GM19025 (cell line): ENCODE data around the gene SPAG5.

Experiments used
- ATAC-seq: cut with Tn5 transposase; IDR thresholded peaks from one replicate; pipeline ENCODE4 v1.9.1; 2021; ENCODE audit warnings: mild to moderate bottlenecking, low read depth, moderate library complexity; ENCODE audit not compliant: unreplicated experiment

The SPAG5 gene

GRCh38 chr17:28547623-28548416 is 51.0 kb downstream of the SPAG5 start:
- peak; percentile 28 for ATAC-seq

DNA sequence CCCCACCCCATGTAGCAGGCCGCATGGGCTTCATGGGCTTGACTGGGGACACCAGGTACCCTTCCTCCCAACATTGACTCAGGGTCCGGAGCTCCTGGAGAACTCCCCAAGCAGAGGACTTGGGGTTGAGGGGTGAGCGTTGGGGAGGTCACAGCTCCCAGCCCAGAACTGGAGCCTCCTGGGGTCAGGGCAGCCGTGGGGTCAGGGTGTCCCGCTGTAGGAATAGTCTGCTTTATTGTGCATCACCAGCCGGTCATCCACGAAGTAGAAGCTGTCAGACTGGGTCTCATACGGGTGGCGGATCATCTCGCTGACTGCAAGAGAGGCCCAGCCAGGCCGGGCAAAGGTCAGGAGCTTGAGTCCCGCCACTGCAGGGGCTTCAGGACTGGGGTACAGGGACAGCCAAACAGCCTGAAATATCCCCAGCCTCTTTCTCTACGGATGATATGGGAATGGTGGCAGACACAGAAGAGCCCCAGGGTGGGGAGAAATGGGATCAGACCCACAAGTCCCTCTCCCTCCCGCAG is 51.7 kb downstream of the SPAG5 start:
- no peak for ATAC-seq

DNA sequence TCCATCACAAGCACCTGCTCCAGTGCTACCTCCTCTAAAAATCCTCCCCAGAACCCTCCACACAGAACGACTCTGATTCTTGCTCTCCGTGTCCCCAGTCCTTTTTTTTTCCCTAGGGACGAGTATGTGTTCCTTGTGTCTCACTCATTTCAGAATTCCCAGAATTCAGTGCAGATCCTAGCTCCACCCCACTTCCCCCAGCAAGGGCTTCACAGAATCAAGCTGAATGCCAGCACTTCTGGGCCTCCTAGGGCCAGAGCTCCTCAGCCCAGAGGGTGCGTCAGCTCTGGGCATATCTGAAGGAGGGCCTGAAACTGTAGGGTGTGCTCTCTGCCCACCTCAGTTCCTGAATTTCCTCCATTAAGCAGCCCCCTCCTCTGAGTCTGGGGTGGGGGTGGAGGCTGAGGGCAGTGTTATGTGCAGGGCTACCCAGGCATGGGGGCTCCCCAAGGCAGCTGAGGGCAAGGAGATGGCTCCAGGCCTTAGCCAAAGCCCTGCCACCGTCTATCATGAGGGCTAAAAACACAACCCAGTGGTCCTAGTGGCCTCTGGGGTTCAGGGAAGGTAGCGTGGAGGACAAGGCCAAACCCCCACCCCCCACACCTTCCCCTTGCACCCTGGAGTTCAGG is 52.9 kb downstream of the SPAG5 start:
- no peak for ATAC-seq

GRCh38 chr17:28545141-28545503 is 53.7 kb downstream of the SPAG5 start:
- ATAC-seq: no peak

DNA sequence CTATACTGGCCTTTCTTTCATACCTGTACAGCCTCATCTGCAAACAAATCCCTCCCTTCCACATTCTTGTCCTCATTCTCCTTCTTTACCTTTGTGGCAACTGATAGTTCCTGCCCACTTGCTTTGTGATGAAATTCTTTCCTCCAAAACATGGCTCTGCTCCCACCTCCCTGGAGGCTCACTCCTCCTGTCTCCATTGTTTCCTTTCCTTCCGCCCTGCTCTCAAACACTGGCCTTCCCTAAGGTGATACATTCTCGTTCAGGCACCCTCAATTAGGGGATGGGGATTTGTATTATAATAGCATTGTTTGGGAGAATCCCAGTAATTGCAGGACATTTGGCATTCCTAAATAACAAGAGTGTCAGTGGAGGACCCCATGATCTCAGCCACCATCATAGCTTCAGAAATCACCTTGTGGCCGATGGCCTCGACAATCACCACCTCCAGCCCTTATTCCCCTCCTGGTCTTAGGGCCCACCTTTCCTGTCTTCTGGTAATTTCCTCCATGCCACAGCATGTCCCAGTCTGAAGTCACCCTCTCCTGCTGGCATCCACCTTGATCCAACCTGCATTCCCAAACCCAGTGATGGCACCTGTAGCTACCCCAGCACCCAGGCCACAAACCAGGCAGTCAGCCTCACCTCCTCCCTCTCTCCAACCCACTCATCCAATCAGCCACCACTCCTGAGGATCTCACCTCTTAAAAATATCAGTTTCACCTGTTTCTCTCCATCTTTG is 54.3 kb downstream of the SPAG5 start:
- ATAC-seq: no peak

DNA sequence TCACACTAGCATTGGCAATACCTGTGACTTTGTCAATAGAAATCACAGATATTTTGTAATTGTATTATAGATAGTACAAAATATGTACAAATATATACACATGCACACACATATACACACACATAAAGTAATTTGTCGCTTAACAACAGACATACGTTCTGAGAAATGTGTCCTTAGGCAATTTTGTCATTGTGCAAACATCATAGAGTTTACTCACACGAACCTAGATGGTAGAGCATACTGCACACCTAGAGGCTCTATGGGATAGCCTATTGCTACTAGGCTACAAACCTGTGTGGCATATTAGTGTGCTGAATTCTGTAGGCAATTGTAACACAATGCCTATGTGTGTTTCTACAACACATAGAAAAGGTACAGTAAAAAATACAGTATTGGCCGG is 57.4 kb downstream of the SPAG5 start:
- ATAC-seq: no peak

- ATAC-seq: no peak
Observed at GRCh38 chr17:28540231-28540630, 58.6 kb downstream of the SPAG5 start.

GRCh38 chr17:28538296-28538895 is 60.4 kb downstream of the SPAG5 start:
- no peak for ATAC-seq

DNA sequence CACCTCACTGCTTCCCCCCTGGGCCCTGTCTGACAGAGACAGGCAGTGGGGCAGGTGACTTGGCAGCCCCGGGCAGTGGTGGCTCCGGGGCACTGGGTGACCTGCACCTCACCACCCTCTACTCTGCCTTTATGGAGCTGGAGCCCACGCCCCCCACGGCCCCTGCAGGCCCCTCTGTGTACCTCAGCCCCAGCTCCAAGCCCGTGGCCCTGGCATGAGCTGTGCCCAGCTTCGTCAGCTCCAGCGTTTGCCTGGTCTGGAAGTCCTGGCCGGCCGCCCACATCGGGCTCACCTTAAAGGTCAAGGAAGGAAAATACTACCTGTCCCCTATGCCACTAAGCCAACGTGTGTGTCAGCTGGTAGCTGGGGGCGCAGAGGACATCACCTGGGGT is 61.6 kb downstream of the SPAG5 start:
- no peak for ATAC-seq

- ATAC-seq: no peak
Observed at GRCh38 chr17:28536532-28537218, 62.1 kb downstream of the SPAG5 start.

DNA sequence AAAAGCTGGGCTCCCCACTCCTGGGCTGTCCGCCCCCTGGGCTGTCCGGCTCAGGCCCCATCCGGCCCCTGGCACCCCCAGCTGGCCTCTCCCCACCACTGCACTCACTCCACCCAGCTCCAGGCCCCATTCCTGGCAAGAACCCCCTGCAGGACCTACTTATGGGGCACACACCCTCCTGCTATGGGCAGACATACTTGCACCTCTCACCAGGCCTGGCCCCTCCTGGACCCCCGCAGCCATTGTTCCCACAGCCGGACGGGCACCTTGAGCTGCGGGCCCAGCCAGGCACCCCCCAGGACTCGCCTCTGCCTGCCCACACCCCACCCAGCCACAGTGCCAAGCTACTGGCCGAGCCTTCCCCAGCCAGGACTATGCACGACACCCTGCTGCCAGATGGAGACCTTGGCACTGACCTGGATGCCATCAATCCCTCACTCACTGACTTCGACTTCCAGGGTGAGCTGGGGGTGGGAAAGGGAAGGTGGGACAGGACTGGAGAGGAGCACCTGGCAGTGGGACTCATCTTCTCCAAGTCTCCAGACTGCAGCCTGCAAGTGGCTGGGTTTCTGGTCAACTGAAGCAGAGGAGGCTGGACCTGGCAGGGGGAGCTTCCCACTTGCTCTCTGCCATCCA is 64.0 kb downstream of the SPAG5 start:
- no peak for ATAC-seq

DNA sequence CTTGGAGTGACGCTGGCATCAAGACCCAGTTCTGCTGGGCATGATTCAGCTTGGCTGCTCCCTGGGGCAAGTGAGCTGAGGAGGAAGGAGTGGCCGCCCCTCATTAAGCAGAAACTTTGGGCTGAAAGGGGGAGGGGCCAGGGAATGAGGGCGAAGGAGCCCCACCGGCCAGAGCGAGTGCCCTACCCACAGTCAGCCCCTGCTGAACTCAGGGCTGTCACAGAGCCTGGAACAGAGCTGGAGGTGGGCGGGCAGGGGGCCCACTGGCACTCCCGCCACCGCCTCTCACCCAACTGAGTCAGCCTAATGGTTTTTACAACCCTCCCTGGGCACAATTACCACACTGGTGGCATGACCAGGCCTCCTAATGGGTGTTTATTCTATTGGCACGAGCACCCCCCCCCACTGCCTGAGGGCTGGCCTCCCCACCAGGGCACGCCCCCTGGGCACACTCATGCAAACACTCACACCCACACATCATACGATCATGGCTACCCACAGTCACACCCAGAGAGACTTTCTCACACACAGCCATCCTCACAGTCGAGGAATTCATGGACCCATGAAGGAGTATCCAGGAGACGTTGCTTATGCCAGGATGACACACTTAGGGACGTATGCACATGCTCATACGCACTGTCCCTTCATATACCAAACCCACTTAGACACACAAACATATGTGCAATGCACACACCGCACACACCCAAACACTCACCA is 65.6 kb downstream of the SPAG5 start:
- ATAC-seq: no peak

GRCh38 chr17:28532050-28532960 is 66.5 kb downstream of the SPAG5 start:
- no peak for ATAC-seq

DNA sequence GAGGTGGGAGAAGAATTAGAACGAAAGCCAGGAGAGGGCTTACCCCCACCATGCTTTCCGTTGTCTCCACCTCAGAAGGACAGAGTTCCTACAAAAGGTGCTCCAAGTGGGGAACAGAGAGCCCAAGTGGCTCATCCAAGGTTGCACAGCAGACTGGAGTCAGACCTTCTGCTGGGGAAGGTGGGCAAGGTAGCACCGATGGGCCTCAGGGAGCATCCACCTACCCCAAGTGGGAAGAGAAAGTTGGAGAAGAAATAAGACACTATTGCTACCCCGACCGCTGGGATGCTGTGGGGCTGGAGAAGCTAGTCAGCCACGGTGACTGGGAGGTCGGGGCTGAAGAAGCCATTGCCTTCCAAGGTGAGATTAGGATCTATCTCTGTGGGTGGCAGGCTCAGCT is 67.9 kb downstream of the SPAG5 start:
- no peak for ATAC-seq

- ATAC-seq: no peak
Observed at GRCh38 chr17:28530250-28530649, 68.6 kb downstream of the SPAG5 start.

GRCh38 chr17:28529013-28529400 is 69.8 kb downstream of the SPAG5 start:
- no peak for ATAC-seq

GRCh38 chr17:28528327-28529012 is 70.4 kb downstream of the SPAG5 start:
- no peak for ATAC-seq

- ATAC-seq: no peak
Observed at GRCh38 chr17:28527859-28528258, 71.0 kb downstream of the SPAG5 start.
